ENCODE results near the gene SPATS2L.

The SPATS2L gene

GRCh38 chr2:200353120-200353519 is 46.6 kb downstream of the SPATS2L start:
- no peak for DNase-seq

- no peak for DNase-seq
Measured at GRCh38 chr2:200353874-200354273, 47.4 kb downstream of the SPATS2L start.

GRCh38 chr2:200354833-200355751 is 48.6 kb downstream of the SPATS2L start:
- no peak for DNase-seq

- no peak for DNase-seq
Measured at GRCh38 chr2:200356321-200356720, 49.8 kb downstream of the SPATS2L start.

GRCh38 chr2:200356857-200357384 is 50.4 kb downstream of the SPATS2L start:
- no peak for DNase-seq

GRCh38 chr2:200357845-200358244 is 51.4 kb downstream of the SPATS2L start:
- DNase-seq: no peak

GRCh38 chr2:200359552-200359951 is 53.1 kb downstream of the SPATS2L start:
- no peak for DNase-seq

GRCh38 chr2:200360364-200360763 is 53.9 kb downstream of the SPATS2L start:
- no peak for DNase-seq

GRCh38 chr2:200362202-200362917 is 55.9 kb downstream of the SPATS2L start:
- no peak for DNase-seq

- no peak for DNase-seq
Measured at GRCh38 chr2:200363279-200363678, 56.8 kb downstream of the SPATS2L start.

GRCh38 chr2:200364142-200364541 is 57.6 kb downstream of the SPATS2L start:
- no peak for DNase-seq

GRCh38 chr2:200364620-200365019 is 58.1 kb downstream of the SPATS2L start:
- DNase-seq: no peak

- no peak for DNase-seq
Measured at GRCh38 chr2:200365209-200365608, 58.7 kb downstream of the SPATS2L start.

- DNase-seq: no peak
Measured at GRCh38 chr2:200367155-200367554, 60.7 kb downstream of the SPATS2L start.

GRCh38 chr2:200369886-200370285 is 63.4 kb downstream of the SPATS2L start:
- no peak for DNase-seq

GRCh38 chr2:200373231-200373630 is 66.7 kb downstream of the SPATS2L start:
- no peak for DNase-seq

- DNase-seq: no peak
Measured at GRCh38 chr2:200373973-200374416, 67.5 kb downstream of the SPATS2L start.

- DNase-seq: no peak
Measured at GRCh38 chr2:200376513-200377354, 70.2 kb downstream of the SPATS2L start.

GRCh38 chr2:200377355-200378336 is 71.2 kb downstream of the SPATS2L start:
- DNase-seq: no peak

- DNase-seq: no peak
Measured at GRCh38 chr2:200378652-200379290, 72.3 kb downstream of the SPATS2L start.

Data from NCI-H2171 (cell line).